Fibroblast of lung (primary cell): ENCODE measurements around the gene NMT1. TPM values are rescaled to one million over a fixed set of nuclear protein-coding genes. Genes with fewer than 3 reads are reported as not detected.

Source experiments
- DNase-seq, 2 donors: peaks; one replicate each; pipeline versions ENCODE4 v3.0.0 to v3.0.0-alpha.2; 2010; ENCODE audit warnings: low read depth in 2 of 2
- H2AFZ ChIP-seq: 2 replicates; pipeline ENCODE4 v1.5.1; 2012; ENCODE audit warnings: low read length, control low read depth, inconsistent platforms
- H3K27ac ChIP-seq: 2 replicates; pipeline ENCODE4 v1.5.1; 2011; ENCODE audit warnings: low read length, control low read depth; ENCODE audit not compliant: insufficient read depth
- H3K27me3 ChIP-seq: 2 replicates; pipeline ENCODE4 v1.5.1; 2011; ENCODE audit warnings: mild to moderate bottlenecking, low read length; ENCODE audit not compliant: control insufficient read depth, insufficient read depth
- H3K36me3 ChIP-seq: 2 replicates; pipeline ENCODE4 v1.5.1; 2011; ENCODE audit warnings: low read length; ENCODE audit not compliant: control insufficient read depth, insufficient read depth
- H3K4me1 ChIP-seq: 2 replicates; pipeline ENCODE4 v1.5.1; 2011; ENCODE audit warnings: low read length; ENCODE audit not compliant: control insufficient read depth, insufficient read depth; ENCODE audit errors: extremely low read depth
- H3K4me2 ChIP-seq: 2 replicates; pipeline ENCODE4 v1.5.1; 2011; ENCODE audit warnings: low read length, control low read depth; ENCODE audit not compliant: insufficient read depth; ENCODE audit errors: extremely low read depth
- H3K4me3 ChIP-seq, 4 experiments: fragments of 200-600 bp in 1 of 4; sonication (generic) in 1 of 4; replicated peaks in 1 of 4; 2 replicates each; pipeline ENCODE4 v1.5.1; 2011 to 2016; ENCODE audit warnings: low read length in 4 of 4, low read depth in 3 of 4, mild to moderate bottlenecking in 3 of 4, control low read depth in 2 of 4, inconsistent platforms in 1 of 4, mixed read lengths in 1 of 4; ENCODE audit not compliant: insufficient read depth in 1 of 4; ENCODE audit errors: control extremely low read depth in 1 of 4
- H3K79me2 ChIP-seq: 2 replicates; pipeline ENCODE4 v1.5.1; 2012; ENCODE audit warnings: mild to moderate bottlenecking, low read length, inconsistent platforms; ENCODE audit not compliant: control insufficient read depth, insufficient read depth
- H3K9ac ChIP-seq: 2 replicates; pipeline ENCODE4 v1.5.1; 2011; ENCODE audit warnings: mild to moderate bottlenecking, low read length, control low read depth; ENCODE audit not compliant: insufficient read depth
- H3K9me3 ChIP-seq: 2 replicates; pipeline ENCODE4 v1.5.1; 2012; ENCODE audit warnings: low read depth, low read length; ENCODE audit not compliant: control insufficient read depth, insufficient read depth
- H4K20me1 ChIP-seq: 2 replicates; pipeline ENCODE4 v1.5.1; 2011; ENCODE audit warnings: low read length; ENCODE audit not compliant: control insufficient read depth, insufficient read depth; ENCODE audit errors: extremely low read depth
- CTCF ChIP-seq, 2 donors: IDR thresholded peaks in 1 of 2; conservative IDR thresholded peaks in 1 of 2; 1 replicate in 1 of 2; 2 replicates in 1 of 2; pipeline ENCODE4 v1.5.1; 2011 to 2012; ENCODE audit warnings: low read length in 2 of 2, control low read depth in 1 of 2, inconsistent platforms in 1 of 2, low read depth in 1 of 2, mild to moderate bottlenecking in 1 of 2
- EZH2 ChIP-seq: IDR thresholded peaks from 2 replicates; pipeline ENCODE4 v1.5.1; 2012; ENCODE audit warnings: low read length, control low read depth, mild to moderate bottlenecking; ENCODE audit errors: missing control alignments
- polyA plus RNA-seq, 2 donors: library from polyadenylated mRNA; depleted of rRNA in 1 of 2; stranded (reverse) in 1 of 2; unstranded in 1 of 2; fragments of >200 nt; gene quantifications; 2 replicates each; pipeline ENCODE4 v1.2.1, GENCODE V29; 2011 to 2012; ENCODE audit warnings: missing spikeins in 1 of 2
- total RNA-seq: library from RNA; depleted of rRNA; stranded (reverse); fragments of >200 nt; gene quantifications from 2 replicates; pipeline ENCODE4 v1.2.1, GENCODE V29; 2014

Gene NMT1
- total and polyA plus RNA-seq, 2 donors (not counting 1 experiment from before 2014, with no cell fraction given): 46.2 to 124 TPM

GRCh38 chr17:45135192-45135977, 74.3 kb downstream of the NMT1 start, which contains the start of gene ACBD4:
ACBD4 (plus strand) TSS chr17:45135687; CDS start chr17:45136145, 458 bp downstream.
- Histone ChIP-seq H3K4me3 (peak within 1 kb of the TSS; percentile 73 to 83 (median 82)), H2AFZ (peak within 1 kb of the TSS; percentile 88), H3K4me2 (peak within 1 kb of the TSS; percentile 96), H3K27ac (peak within 1 kb of the TSS; percentile 87), H4K20me1 (no peaks in the 10 kb centered on the region), H3K9me3 (no peaks in the 10 kb centered on the region), H3K79me2 (peaks cover 12% of the 10 kb centered on the region), H3K4me1 (peaks cover 11% of the 10 kb centered on the region), H3K27me3 (no peaks in the 10 kb centered on the region), H3K9ac (peak within 1 kb of the TSS; percentile 67), H3K36me3 (peaks cover 2% of the 10 kb centered on the region)
- no peak for TF ChIP-seq EZH2
- peak; percentile 100 for TF ChIP-seq CTCF (conservative IDR thresholded peaks at IDR 0.05 in 1 of 2, IDR thresholded peaks at IDR 0.05 in 1 of 2; ENCODE audit: low read depth in 1 of 2, low read length in 2 of 2)
- peak; percentile 92 to 98 for DNase-seq

GRCh38 chr17:45135978-45136791, 75.1 kb downstream of the NMT1 start:
- H3K27ac ChIP-seq: peak overlapping the region; percentile 87

More at GRCh38 chr17:45135978-45136791, 75.1 kb downstream of the NMT1 start:
- no peaks in the 10 kb centered on the region for H3K36me3 ChIP-seq
- H3K27me3 ChIP-seq: no peaks in the 10 kb centered on the region
- peak overlapping the region; percentile 88 for H2AFZ ChIP-seq
- peak overlapping the region; percentile 73 to 83 (median 82) for H3K4me3 ChIP-seq
- no peaks in the 10 kb centered on the region for H4K20me1 ChIP-seq
- H3K4me1 ChIP-seq: peaks cover 10% of the 10 kb centered on the region
- peaks cover 6% of the 10 kb centered on the region for H3K79me2 ChIP-seq
- H3K4me2 ChIP-seq: peak overlapping the region; percentile 96
- H3K9ac ChIP-seq: peak overlapping the region; percentile 67
- no peak for DNase-seq
- no peaks in the 10 kb centered on the region for H3K9me3 ChIP-seq
- TF ChIP-seq CTCF (conservative IDR thresholded peaks at IDR 0.05 in 1 of 2, IDR thresholded peaks at IDR 0.05 in 1 of 2; ENCODE audit: low read depth in 1 of 2, low read length in 2 of 2) (no peak), EZH2 (no peak)
